SU-DHL-6 (cell line): ENCODE measurements around the gene EN2.

ENCODE experiments used
- H2AFZ ChIP-seq: fragments of 200-600 bp; sonication (generic); 2 replicates; pipeline ENCODE4 v1.6.1; 2014; ENCODE audit warnings: low read depth, mild to moderate bottlenecking, moderate library complexity, mixed read lengths, antibody characterized with exemption, low read length; ENCODE audit not compliant: severe bottlenecking
- H3F3A ChIP-seq: fragments of 200-600 bp; shearing (Covaris generic); 2 replicates; pipeline ENCODE4 v1.6.0; 2016; ENCODE audit warnings: antibody characterized with exemption, mild to moderate bottlenecking; ENCODE audit not compliant: insufficient read depth
- H3K27ac ChIP-seq: fragments of 200-600 bp; sonication (generic); 2 replicates; pipeline ENCODE4 v1.5.1; 2016; ENCODE audit warnings: low read depth, mild to moderate bottlenecking, low read length, moderate library complexity, mixed read lengths
- H3K27me3 ChIP-seq: fragments of 200-600 bp; sonication (generic), shearing (Covaris generic); 2 replicates; pipeline ENCODE4 v1.6.0; 2014; ENCODE audit warnings: mild to moderate bottlenecking, low read length
- H3K36me3 ChIP-seq: fragments of 200-600 bp; sonication (generic); 2 replicates; pipeline ENCODE4 v1.6.1; 2014; ENCODE audit warnings: mild to moderate bottlenecking, low read length, mixed read lengths
- H3K4me2 ChIP-seq: fragments of 300-600, 200-600 bp; shearing (Covaris generic), sonication (generic); 2 replicates; pipeline ENCODE4 v1.6.0; 2014; ENCODE audit warnings: low read length, low read depth, mild to moderate bottlenecking; ENCODE audit not compliant: poor library complexity, severe bottlenecking
- H3K4me3 ChIP-seq: fragments of 200-600 bp; sonication (generic); 2 replicates; pipeline ENCODE4 v1.5.1; 2014; ENCODE audit warnings: antibody characterized with exemption, low read length, mild to moderate bottlenecking, mixed read lengths; ENCODE audit not compliant: insufficient read depth, poor library complexity, severe bottlenecking
- H3K79me2 ChIP-seq: fragments of 200-600 bp; sonication (generic); 2 replicates; pipeline ENCODE4 v1.6.1; 2014; ENCODE audit warnings: mild to moderate bottlenecking, low read length, moderate library complexity; ENCODE audit not compliant: insufficient read depth
- H3K9ac ChIP-seq: fragments of 200-600 bp; sonication (generic); 2 replicates; pipeline ENCODE4 v1.7.0; 2014; ENCODE audit warnings: mild to moderate bottlenecking, low read length
- H3K9me2 ChIP-seq: fragments of 200-600 bp; sonication (generic); replicated peaks from 2 replicates; pipeline ENCODE4 v1.6.1; 2014; ENCODE audit warnings: low read length; ENCODE audit not compliant: insufficient read depth
- H3K9me3 ChIP-seq: fragments of 200-600 bp; sonication (generic); 2 replicates; pipeline ENCODE4 v1.6.1; 2014; ENCODE audit warnings: low read length, mixed read lengths; ENCODE audit not compliant: insufficient read depth
- H4K20me1 ChIP-seq: fragments of 200-600 bp; sonication (generic); 2 replicates; pipeline ENCODE4 v1.6.1; 2014; ENCODE audit warnings: low read depth, mild to moderate bottlenecking, antibody characterized with exemption, low read length, moderate library complexity, mixed read lengths
- EZH2phosphoT487 ChIP-seq: fragments of 200-600 bp; sonication (generic), shearing (Covaris generic); conservative IDR thresholded peaks from 2 replicates; pipeline ENCODE4 v1.6.1; 2018; ENCODE audit warnings: mild to moderate bottlenecking, antibody characterized with exemption, low read length, moderate library complexity, mixed read lengths
- TF ChIP-seq, protein P1 (sequence below): fragments of 200-600 bp; sonication (generic); IDR thresholded peaks from one replicate; pipeline ENCODE4 v1.5.1; 2017; ENCODE audit warnings: antibody characterized with exemption, mild to moderate bottlenecking, low read length, moderate library complexity; ENCODE audit not compliant: insufficient read depth, poor library complexity, severe bottlenecking

EN2 gene

GRCh38 chr7:155414547-155415492, 43.1 kb upstream of the EN2 start:
- H3K9me2 ChIP-seq: no peaks in the 10 kb centered on the region
- H3K27me3 ChIP-seq: no peaks in the 10 kb centered on the region
- H3K4me2 ChIP-seq: no peak overlapping the region
- no peak overlapping the region for H3K9ac ChIP-seq
- TF ChIP-seq, protein P1, sequence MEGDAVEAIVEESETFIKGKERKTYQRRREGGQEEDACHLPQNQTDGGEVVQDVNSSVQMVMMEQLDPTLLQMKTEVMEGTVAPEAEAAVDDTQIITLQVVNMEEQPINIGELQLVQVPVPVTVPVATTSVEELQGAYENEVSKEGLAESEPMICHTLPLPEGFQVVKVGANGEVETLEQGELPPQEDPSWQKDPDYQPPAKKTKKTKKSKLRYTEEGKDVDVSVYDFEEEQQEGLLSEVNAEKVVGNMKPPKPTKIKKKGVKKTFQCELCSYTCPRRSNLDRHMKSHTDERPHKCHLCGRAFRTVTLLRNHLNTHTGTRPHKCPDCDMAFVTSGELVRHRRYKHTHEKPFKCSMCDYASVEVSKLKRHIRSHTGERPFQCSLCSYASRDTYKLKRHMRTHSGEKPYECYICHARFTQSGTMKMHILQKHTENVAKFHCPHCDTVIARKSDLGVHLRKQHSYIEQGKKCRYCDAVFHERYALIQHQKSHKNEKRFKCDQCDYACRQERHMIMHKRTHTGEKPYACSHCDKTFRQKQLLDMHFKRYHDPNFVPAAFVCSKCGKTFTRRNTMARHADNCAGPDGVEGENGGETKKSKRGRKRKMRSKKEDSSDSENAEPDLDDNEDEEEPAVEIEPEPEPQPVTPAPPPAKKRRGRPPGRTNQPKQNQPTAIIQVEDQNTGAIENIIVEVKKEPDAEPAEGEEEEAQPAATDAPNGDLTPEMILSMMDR: no peak
- TF ChIP-seq EZH2phosphoT487: no peak
- H3K79me2 ChIP-seq: no peaks in the 10 kb centered on the region
- no peak overlapping the region for H3K27ac ChIP-seq
- no peaks in the 10 kb centered on the region for H4K20me1 ChIP-seq
- no peak overlapping the region for H2AFZ ChIP-seq
- H3K4me3 ChIP-seq: no peak overlapping the region
- H3K36me3 ChIP-seq: no peaks in the 10 kb centered on the region
- no peaks in the 10 kb centered on the region for H3F3A ChIP-seq
- no peaks in the 10 kb centered on the region for H3K9me3 ChIP-seq

DNA sequence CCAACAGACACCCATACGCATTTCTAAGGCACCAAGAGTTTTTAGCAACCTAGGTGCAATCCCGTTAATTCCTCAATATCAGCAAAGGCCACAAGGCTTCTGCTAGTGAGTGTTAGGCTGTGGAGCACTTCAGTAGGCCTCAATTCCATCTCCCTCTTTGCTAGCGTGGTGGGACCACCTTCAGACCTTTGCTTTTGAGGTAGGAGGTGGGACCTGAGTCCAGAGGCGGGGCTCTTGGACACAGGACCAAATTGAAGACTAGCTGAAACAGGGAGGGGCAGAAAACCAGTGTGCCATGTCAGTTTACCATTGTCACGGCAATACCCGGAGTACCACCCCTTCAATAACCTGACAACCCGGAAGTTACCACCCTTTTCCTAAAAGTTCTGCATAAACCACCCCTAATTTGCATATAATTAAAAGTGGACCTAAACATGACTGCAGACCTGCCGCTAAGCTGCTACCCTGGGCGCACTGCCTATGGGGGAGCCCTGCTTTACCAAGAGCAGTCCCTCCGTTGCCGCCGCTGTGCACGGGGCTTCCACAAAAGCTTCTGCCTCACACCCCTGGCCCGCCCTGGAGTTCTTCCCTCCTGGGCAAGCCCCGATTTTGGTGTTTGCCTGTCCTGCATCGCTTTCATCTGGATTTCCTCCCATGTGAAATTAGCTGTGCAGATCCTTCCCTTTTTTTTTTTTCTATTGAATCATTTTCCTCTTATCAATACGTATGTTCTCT, 41.1 kb upstream of the EN2 start:
- TF ChIP-seq, protein P1: no peak
- no peak for TF ChIP-seq EZH2phosphoT487
- Histone ChIP-seq H3K4me3 (no peak overlapping the region), H4K20me1 (no peaks in the 10 kb centered on the region), H3K27ac (no peak overlapping the region), H3K9me3 (no peaks in the 10 kb centered on the region), H3F3A (no peaks in the 10 kb centered on the region), H3K79me2 (no peaks in the 10 kb centered on the region), H3K36me3 (no peaks in the 10 kb centered on the region), H3K9me2 (no peaks in the 10 kb centered on the region), H3K4me2 (no peak overlapping the region), H3K9ac (no peak overlapping the region), H3K27me3 (no peaks in the 10 kb centered on the region), H2AFZ (no peak overlapping the region)

DNA sequence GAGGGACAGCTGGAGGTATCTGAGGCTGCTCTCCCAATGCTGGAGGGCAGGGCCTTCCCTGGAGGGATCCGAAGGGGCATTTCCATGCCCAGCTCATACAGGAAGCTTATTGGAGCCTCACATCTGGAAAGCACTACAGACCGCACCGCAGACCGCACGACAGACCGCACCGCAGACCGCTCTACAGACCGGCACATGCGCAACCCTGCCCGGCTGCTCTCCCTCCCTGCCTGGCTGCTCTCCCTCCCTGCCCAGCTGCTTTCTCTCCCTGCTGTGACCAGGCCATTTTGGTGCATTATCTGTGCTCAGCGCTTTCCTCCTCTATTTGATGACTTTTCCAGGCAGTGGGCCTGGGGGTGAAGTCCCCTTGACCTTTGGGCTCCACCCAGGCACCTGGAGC, 39.6 kb upstream of the EN2 start:
- Histone ChIP-seq H3K79me2 (no peaks in the 10 kb centered on the region), H2AFZ (no peak overlapping the region), H3K27me3 (no peaks in the 10 kb centered on the region), H3K36me3 (no peaks in the 10 kb centered on the region), H3K4me2 (no peak overlapping the region), H4K20me1 (no peaks in the 10 kb centered on the region), H3K27ac (no peak overlapping the region), H3K4me3 (no peak overlapping the region), H3K9me2 (no peaks in the 10 kb centered on the region), H3K9ac (no peak overlapping the region), H3K9me3 (no peaks in the 10 kb centered on the region), H3F3A (no peaks in the 10 kb centered on the region)
- TF ChIP-seq, protein P1: no peak
- TF ChIP-seq EZH2phosphoT487: no peak
